ENCODE data around the gene HOMER3. TPM values are rescaled to one million over a fixed set of nuclear protein-coding genes. Genes with fewer than 3 reads are reported as not detected.
"Not testable (repeated sequence)": the region's sequence is repeated elsewhere in the genome, so short reads cannot be mapped to it uniquely, and the experiment has no call there.

The HOMER3 gene
- total RNA-seq, 1 donor from 2014 or later: 1.3 TPM

GRCh38 chr19:18906605-18907519, 34.2 kb downstream of the HOMER3 start:
- intact Hi-C loops (cut with micrococcal nuclease): no loop called here

GRCh38 chr19:18905513-18906236, 35.3 kb downstream of the HOMER3 start:
- H3K27me3 Mint-ChIP-seq: no peaks in the 10 kb centered on the region
- H3K4me1 Mint-ChIP-seq: no peaks in the 10 kb centered on the region
- DNase-seq: no peak
- H3K27ac Mint-ChIP-seq: no peak overlapping the region
- no peaks in the 10 kb centered on the region for H3K9me3 Mint-ChIP-seq
- no peak overlapping the region for H3K4me3 Mint-ChIP-seq
- peaks cover 24% of the 10 kb centered on the region for H3K36me3 Mint-ChIP-seq (ENCODE audit: low read depth)
- intact Hi-C loops (cut with micrococcal nuclease): no loop called here

More at GRCh38 chr19:18906605-18907519, 34.2 kb downstream of the HOMER3 start:
- Mint-ChIP-seq H3K9me3 (no peaks in the 10 kb centered on the region), H3K27me3 (no peaks in the 10 kb centered on the region), H3K27ac (no peak overlapping the region), H3K36me3 (ENCODE audit: low read depth) (peaks cover 21% of the 10 kb centered on the region), H3K4me3 (no peak overlapping the region), H3K4me1 (no peaks in the 10 kb centered on the region)
- no peak for DNase-seq

GRCh38 chr19:18905058-18905456, 36.0 kb downstream of the HOMER3 start:
- Mint-ChIP-seq H3K4me3 (no peak overlapping the region), H3K36me3 (ENCODE audit: low read depth) (peaks cover 25% of the 10 kb centered on the region), H3K27ac (no peak overlapping the region), H3K9me3 (no peaks in the 10 kb centered on the region), H3K4me1 (no peaks in the 10 kb centered on the region), H3K27me3 (no peaks in the 10 kb centered on the region)
- intact Hi-C loops (cut with micrococcal nuclease): no loop called here
- no peak for DNase-seq

GRCh38 chr19:18904334-18905057, 36.5 kb downstream of the HOMER3 start:
- no peak overlapping the region for H3K4me3 Mint-ChIP-seq
- intact Hi-C loops (cut with micrococcal nuclease): no loop called here
- no peaks in the 10 kb centered on the region for H3K9me3 Mint-ChIP-seq

GRCh38 chr19:18903156-18904037, 37.6 kb downstream of the HOMER3 start:
- no peak for DNase-seq
- Mint-ChIP-seq H3K27ac (no peak overlapping the region), H3K27me3 (no peaks in the 10 kb centered on the region), H3K9me3 (no peaks in the 10 kb centered on the region), H3K36me3 (ENCODE audit: low read depth) (peaks cover 26% of the 10 kb centered on the region), H3K4me1 (no peaks in the 10 kb centered on the region), H3K4me3 (no peak overlapping the region)
- intact Hi-C loops (cut with micrococcal nuclease): no loop called here

More at GRCh38 chr19:18904334-18905057, 36.5 kb downstream of the HOMER3 start:
- H3K4me1 Mint-ChIP-seq: no peaks in the 10 kb centered on the region
- DNase-seq: no peak
- H3K27ac Mint-ChIP-seq: no peak overlapping the region
- H3K36me3 Mint-ChIP-seq (ENCODE audit: low read depth): peaks cover 25% of the 10 kb centered on the region
- H3K27me3 Mint-ChIP-seq: no peaks in the 10 kb centered on the region

- H3K9me3 Mint-ChIP-seq; H3K4me3 Mint-ChIP-seq; H3K27ac Mint-ChIP-seq; DNase-seq; intact Hi-C loops (cut with micrococcal nuclease); H3K27me3 Mint-ChIP-seq; H3K4me1 Mint-ChIP-seq: not testable (repeated sequence)
- H3K36me3 Mint-ChIP-seq (ENCODE audit: low read depth): peaks cover 26% of the 10 kb centered on the region
Observed at GRCh38 chr19:18902519-18902918, 38.5 kb downstream of the HOMER3 start.

- intact Hi-C loops (cut with micrococcal nuclease): no loop called here
- H3K36me3 Mint-ChIP-seq (ENCODE audit: low read depth): peaks cover 26% of the 10 kb centered on the region
- H3K9me3 Mint-ChIP-seq: no peaks in the 10 kb centered on the region
- DNase-seq: no peak
- peaks cover under 1% of the 10 kb centered on the region for H3K4me1 Mint-ChIP-seq
- H3K4me3 Mint-ChIP-seq: no peak overlapping the region
- H3K27me3 Mint-ChIP-seq: peaks cover 12% of the 10 kb centered on the region
- no peak overlapping the region for H3K27ac Mint-ChIP-seq
Observed at GRCh38 chr19:18901491-18901890, 39.5 kb downstream of the HOMER3 start.

- Mint-ChIP-seq H3K27me3 (peaks cover 13% of the 10 kb centered on the region), H3K9me3 (no peaks in the 10 kb centered on the region), H3K4me1 (peaks cover 2% of the 10 kb centered on the region), H3K27ac (no peak overlapping the region), H3K36me3 (ENCODE audit: low read depth) (peaks cover 23% of the 10 kb centered on the region), H3K4me3 (no peak overlapping the region)
- intact Hi-C loops (cut with micrococcal nuclease): no loop called here
- no peak for DNase-seq
Observed at GRCh38 chr19:18900700-18901481, 40.1 kb downstream of the HOMER3 start.

- intact Hi-C loops (cut with micrococcal nuclease): no loop called here
- no peak for DNase-seq
- Mint-ChIP-seq H3K4me3 (no peak overlapping the region), H3K4me1 (peaks cover 2% of the 10 kb centered on the region), H3K9me3 (no peaks in the 10 kb centered on the region), H3K27me3 (peaks cover 13% of the 10 kb centered on the region), H3K27ac (no peak overlapping the region), H3K36me3 (ENCODE audit: low read depth) (peaks cover 20% of the 10 kb centered on the region)
Observed at GRCh38 chr19:18899624-18900560, 41.1 kb downstream of the HOMER3 start.

- DNase-seq: no peak
- Mint-ChIP-seq H3K4me3 (no peak overlapping the region), H3K9me3 (no peaks in the 10 kb centered on the region), H3K4me1 (peaks cover 2% of the 10 kb centered on the region), H3K36me3 (ENCODE audit: low read depth) (peaks cover 20% of the 10 kb centered on the region), H3K27me3 (peaks cover 17% of the 10 kb centered on the region), H3K27ac (no peak overlapping the region)
- intact Hi-C loops (cut with micrococcal nuclease): no loop called here
Observed at GRCh38 chr19:18898607-18899408, 42.2 kb downstream of the HOMER3 start.

GRCh38 chr19:18898081-18898606, 42.9 kb downstream of the HOMER3 start:
- peaks cover 17% of the 10 kb centered on the region for H3K36me3 Mint-ChIP-seq (ENCODE audit: low read depth)
- H3K9me3 Mint-ChIP-seq: no peaks in the 10 kb centered on the region
- no peak for DNase-seq
- peaks cover 22% of the 10 kb centered on the region for H3K27me3 Mint-ChIP-seq
- no peak overlapping the region for H3K4me3 Mint-ChIP-seq
- peaks cover 2% of the 10 kb centered on the region for H3K4me1 Mint-ChIP-seq
- H3K27ac Mint-ChIP-seq: no peak overlapping the region
- intact Hi-C loops (cut with micrococcal nuclease): no loop called here
